Osteocyte (in vitro differentiated cells): Measurements from ENCODE around the gene CNOT6L. TPM values are rescaled to one million over a fixed set of nuclear protein-coding genes. Genes with fewer than 3 reads are reported as not detected.

Source experiments
- DNase-seq: peaks from one replicate; pipeline ENCODE4 v3.0.0; 2021; ENCODE audit warnings: mixed read lengths; ENCODE audit not compliant: unreplicated experiment; ENCODE audit errors: extremely low spot score
- H3K27ac Mint-ChIP-seq: one replicate; pipeline ENCODE4 v1.8.0; 2021; ENCODE audit warnings: mild to moderate bottlenecking, mixed read lengths; ENCODE audit not compliant: unreplicated experiment
- H3K27me3 Mint-ChIP-seq: one replicate; pipeline ENCODE4 v1.8.0; 2021; ENCODE audit warnings: mixed read lengths; ENCODE audit not compliant: unreplicated experiment
- H3K36me3 Mint-ChIP-seq: one replicate; pipeline ENCODE4 v1.8.0; 2021; ENCODE audit warnings: mixed read lengths; ENCODE audit not compliant: unreplicated experiment
- H3K4me1 Mint-ChIP-seq: one replicate; pipeline ENCODE4 v1.8.0; 2021; ENCODE audit warnings: mixed read lengths; ENCODE audit not compliant: unreplicated experiment
- H3K4me3 Mint-ChIP-seq: one replicate; pipeline ENCODE4 v1.8.0; 2021; ENCODE audit warnings: mild to moderate bottlenecking, moderate library complexity, mixed read lengths; ENCODE audit not compliant: unreplicated experiment
- H3K9me3 Mint-ChIP-seq: one replicate; pipeline ENCODE4 v1.8.0; 2021; ENCODE audit warnings: mixed read lengths; ENCODE audit not compliant: unreplicated experiment
- CTCF ChIP-seq: fragments of 200-600 bp; sonication (generic); IDR thresholded peaks from 2 replicates; pipeline ENCODE4 v1.5.0; 2021; ENCODE audit warnings: antibody characterized with exemption, mild to moderate bottlenecking, moderate library complexity
- total RNA-seq: library from RNA; stranded (reverse); gene quantifications from 2 replicates; pipeline ENCODE4 v1.2.1, GENCODE V29; 2021

The CNOT6L gene
- total RNA-seq, 1 donor from 2014 or later = 28.6 TPM

GRCh38 chr4:77762531-77762930 lies 56.6 kb downstream of the CNOT6L start:
- peaks cover 46% of the 10 kb centered on the region for H3K36me3 Mint-ChIP-seq
- no peak overlapping the region for H3K27ac Mint-ChIP-seq
- H3K4me1 Mint-ChIP-seq = no peaks in the 10 kb centered on the region
- peaks cover 31% of the 10 kb centered on the region for H3K9me3 Mint-ChIP-seq
- H3K27me3 Mint-ChIP-seq = no peaks in the 10 kb centered on the region
- no peak overlapping the region for H3K4me3 Mint-ChIP-seq
- TF ChIP-seq CTCF = no peak
- DNase-seq = no peak

- Mint-ChIP-seq H3K4me1 (no peaks in the 10 kb centered on the region), H3K4me3 (no peak overlapping the region), H3K9me3 (peaks cover 31% of the 10 kb centered on the region), H3K27me3 (no peaks in the 10 kb centered on the region), H3K36me3 (peaks cover 44% of the 10 kb centered on the region), H3K27ac (no peak overlapping the region)
- no peak for DNase-seq
- no peak for TF ChIP-seq CTCF
Observed at GRCh38 chr4:77761595-77761994, 57.6 kb downstream of the CNOT6L start.

- H3K27ac Mint-ChIP-seq = no peak overlapping the region
- H3K4me3 Mint-ChIP-seq = no peak overlapping the region
- no peak for DNase-seq
- no peak for TF ChIP-seq CTCF
- H3K27me3 Mint-ChIP-seq = no peaks in the 10 kb centered on the region
- peaks cover 53% of the 10 kb centered on the region for H3K36me3 Mint-ChIP-seq
- peaks cover 31% of the 10 kb centered on the region for H3K9me3 Mint-ChIP-seq
- no peaks in the 10 kb centered on the region for H3K4me1 Mint-ChIP-seq
Observed at GRCh38 chr4:77758804-77759203, 60.4 kb downstream of the CNOT6L start.

GRCh38 chr4:77751764-77752163 lies 67.4 kb downstream of the CNOT6L start:
- TF ChIP-seq CTCF = no peak
- H3K4me1 Mint-ChIP-seq = no peaks in the 10 kb centered on the region
- H3K36me3 Mint-ChIP-seq = peaks cover 27% of the 10 kb centered on the region

GRCh38 chr4:77745792-77746191 lies 73.4 kb downstream of the CNOT6L start:
- Mint-ChIP-seq H3K36me3 (peaks cover 13% of the 10 kb centered on the region), H3K9me3 (no peaks in the 10 kb centered on the region), H3K27me3 (no peaks in the 10 kb centered on the region), H3K4me3 (no peak overlapping the region), H3K4me1 (peaks cover 5% of the 10 kb centered on the region), H3K27ac (no peak overlapping the region)
- no peak for DNase-seq
- no peak for TF ChIP-seq CTCF

More at GRCh38 chr4:77751764-77752163, 67.4 kb downstream of the CNOT6L start:
- peaks cover 5% of the 10 kb centered on the region for H3K9me3 Mint-ChIP-seq
- no peak overlapping the region for H3K27ac Mint-ChIP-seq
- no peaks in the 10 kb centered on the region for H3K27me3 Mint-ChIP-seq
- no peak overlapping the region for H3K4me3 Mint-ChIP-seq
- no peak for DNase-seq
